Adrenal gland (tissue), 12 donors: Measurements from ENCODE around the gene BATF. TPM values are rescaled to one million over a fixed set of nuclear protein-coding genes. Genes with fewer than 3 reads are reported as not detected.
A peak's percentile ranks its signal among the peaks of the same experiment; 100 is the strongest.

Experiments used
- DNase-seq, 7 donors: peaks; one replicate each; pipeline ENCODE4 v3.0.0-alpha.2; 2019 to 2020
- H3K27ac ChIP-seq, 5 donors: fragments of 200-600 bp; sonication (generic) in 4 of 5; 1 replicate in 3 of 5; 2 replicates in 2 of 5; pipeline versions ENCODE4 v1.5.1 to v1.8.0; 2016 to 2020; ENCODE audit warnings: mild to moderate bottlenecking in 1 of 5
- H3K27me3 ChIP-seq: fragments of 200-600 bp; 2 replicates; pipeline ENCODE4 v1.8.0; 2021
- H3K36me3 ChIP-seq, 2 donors: fragments of 200-600 bp; replicated peaks in 1 of 2; 1 replicate in 1 of 2; 2 replicates in 1 of 2; pipeline versions ENCODE4 v1.5.1 to v1.8.0; 2018 to 2022
- H3K4me1 ChIP-seq, 2 donors: fragments of 200-600 bp; replicated peaks in 1 of 2; 1 replicate in 1 of 2; 2 replicates in 1 of 2; pipeline versions ENCODE4 v1.5.1 to v1.8.0; 2018 to 2021
- H3K4me3 ChIP-seq, 4 donors: fragments of 200-600 bp; sonication (generic) in 3 of 4; one replicate each; pipeline ENCODE4 v1.5.1; 2016 to 2018
- H3K9me3 ChIP-seq, 3 donors: fragments of 200-600 bp; sonication (generic) in 1 of 3; replicated peaks in 1 of 3; 1 replicate in 2 of 3; 2 replicates in 1 of 3; pipeline versions ENCODE4 v1.5.1 to v1.8.0; 2016 to 2021
- POLR2A ChIP-seq, 2 donors: fragments of 450-650 bp; IDR thresholded peaks; one replicate each; pipeline ENCODE4 v1.6.1; 2017; ENCODE audit warnings: antibody characterized with exemption in 2 of 2, mild to moderate bottlenecking in 2 of 2, moderate library complexity in 1 of 2
- WGBS, 4 donors: extraction: QIAGEN DNeasy Blood & Tissue Kit in 2 of 4; methylation state at CpG; one replicate each; pipeline versions ENCODE4 v1.1.5 to v1.1.7; 2013 to 2017; 5-methylcytosine and 5-hydroxymethylcytosine counted together
- intact Hi-C, 2 donors: fragments of 100-400 bp; cut with DNase I; formaldehyde crosslinking; loops; one replicate each; pipeline versions ENCODE4 v1.14.1 to v1.15.0; 2022 to 2023
- polyA plus RNA-seq, 3 donors: library from polyadenylated mRNA; stranded (reverse); fragments of 200-250 nt in 2 of 3; fragments of 350-450 nt in 1 of 3; fragmentation: Illumina TruSeq in 1 of 3; extraction: RNeasy Lipid Tissue Mini Kit (QIAGEN cat#74804) in 1 of 3; gene quantifications; one replicate each; pipeline ENCODE4 v1.2.3, GENCODE V29; 2013 to 2014
- total RNA-seq, 9 donors: library from RNA; depleted of rRNA in 4 of 9; stranded (reverse); fragments of >200 nt in 4 of 9; fragments of 120-200 nt in 1 of 9; fragmentation: NEBNext Ultra II Directional in 1 of 9; extraction: Animal tissue kit (Norgen Biotek cat#: 25700) in 1 of 9; gene quantifications; one replicate each; pipeline versions ENCODE4 v1.1.0 to v1.2.4, GENCODE V29; 2013 to 2023
- TF ChIP-seq, protein P1 (sequence below), 6 experiments: fragments of 450-650 bp in 4 of 6; fragments of 200-600 bp in 2 of 6; sonication (generic) in 1 of 6; IDR thresholded peaks; 1 replicate in 5 of 6; 2 replicates in 1 of 6; pipeline versions ENCODE4 v1.5.1 to v1.8.0; 2016 to 2021; ENCODE audit warnings: antibody characterized with exemption in 6 of 6, mild to moderate bottlenecking in 2 of 6, moderate library complexity in 1 of 6
- donor health status: healthy with polysubstance abuse.
- donor health status: Bipolar disorder and iron deficiency.
- donor health status: DM: yes; HTN: yes; CAD: no.
- donor health status: DM: no; HTN: no; CAD: no.
- donor health status: DM: no; HTN: no; CAD: no.
- donor health status: DM: yes; HTN: yes; CAD: no.

The BATF gene
- total and polyA plus RNA-seq, 12 donors = 0.64 to 11.4 (median 2.8) TPM

DNA sequence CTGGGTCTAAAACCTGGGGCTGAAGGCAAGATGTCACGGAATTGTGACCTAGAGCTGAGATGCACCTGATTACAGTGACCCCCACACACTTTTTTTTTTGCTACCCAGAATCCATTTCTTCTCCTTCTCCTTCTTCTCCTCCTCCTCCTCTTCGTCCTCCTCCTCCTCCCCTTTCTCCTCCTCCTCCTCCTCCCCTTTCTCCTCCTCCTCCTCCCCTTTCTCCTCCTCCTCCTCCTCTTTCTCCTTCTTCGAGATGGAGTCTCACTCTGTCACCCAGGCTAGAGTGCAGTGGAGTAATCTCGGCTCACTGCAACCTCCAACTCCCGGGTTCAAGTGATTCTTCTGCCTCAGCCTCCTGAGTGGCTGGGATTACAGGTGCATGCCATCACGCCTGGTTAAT lies 36.8 kb downstream of the BATF start:
- DNase-seq = no peak
- Histone ChIP-seq H3K9me3 (no peaks in the 10 kb centered on the region), H3K4me3 (no peak overlapping the region), H3K27me3 (no peaks in the 10 kb centered on the region), H3K4me1 (peaks cover 0 to 13% of the 10 kb centered on the region in 2 donors), H3K27ac (no peak overlapping the region), H3K36me3 (no peaks in the 10 kb centered on the region)
- no peak for TF ChIP-seq POLR2A (IDR thresholded peaks at IDR 0.05)
- TF ChIP-seq, protein P1, sequence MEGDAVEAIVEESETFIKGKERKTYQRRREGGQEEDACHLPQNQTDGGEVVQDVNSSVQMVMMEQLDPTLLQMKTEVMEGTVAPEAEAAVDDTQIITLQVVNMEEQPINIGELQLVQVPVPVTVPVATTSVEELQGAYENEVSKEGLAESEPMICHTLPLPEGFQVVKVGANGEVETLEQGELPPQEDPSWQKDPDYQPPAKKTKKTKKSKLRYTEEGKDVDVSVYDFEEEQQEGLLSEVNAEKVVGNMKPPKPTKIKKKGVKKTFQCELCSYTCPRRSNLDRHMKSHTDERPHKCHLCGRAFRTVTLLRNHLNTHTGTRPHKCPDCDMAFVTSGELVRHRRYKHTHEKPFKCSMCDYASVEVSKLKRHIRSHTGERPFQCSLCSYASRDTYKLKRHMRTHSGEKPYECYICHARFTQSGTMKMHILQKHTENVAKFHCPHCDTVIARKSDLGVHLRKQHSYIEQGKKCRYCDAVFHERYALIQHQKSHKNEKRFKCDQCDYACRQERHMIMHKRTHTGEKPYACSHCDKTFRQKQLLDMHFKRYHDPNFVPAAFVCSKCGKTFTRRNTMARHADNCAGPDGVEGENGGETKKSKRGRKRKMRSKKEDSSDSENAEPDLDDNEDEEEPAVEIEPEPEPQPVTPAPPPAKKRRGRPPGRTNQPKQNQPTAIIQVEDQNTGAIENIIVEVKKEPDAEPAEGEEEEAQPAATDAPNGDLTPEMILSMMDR (IDR thresholded peaks at IDR 0.05) = no peak
- WGBS, 4 donors = 81 to 93% (median 92%) methylated on average over 6 of the region's 6 CpGs
- intact Hi-C loops = no loop called here

DNA sequence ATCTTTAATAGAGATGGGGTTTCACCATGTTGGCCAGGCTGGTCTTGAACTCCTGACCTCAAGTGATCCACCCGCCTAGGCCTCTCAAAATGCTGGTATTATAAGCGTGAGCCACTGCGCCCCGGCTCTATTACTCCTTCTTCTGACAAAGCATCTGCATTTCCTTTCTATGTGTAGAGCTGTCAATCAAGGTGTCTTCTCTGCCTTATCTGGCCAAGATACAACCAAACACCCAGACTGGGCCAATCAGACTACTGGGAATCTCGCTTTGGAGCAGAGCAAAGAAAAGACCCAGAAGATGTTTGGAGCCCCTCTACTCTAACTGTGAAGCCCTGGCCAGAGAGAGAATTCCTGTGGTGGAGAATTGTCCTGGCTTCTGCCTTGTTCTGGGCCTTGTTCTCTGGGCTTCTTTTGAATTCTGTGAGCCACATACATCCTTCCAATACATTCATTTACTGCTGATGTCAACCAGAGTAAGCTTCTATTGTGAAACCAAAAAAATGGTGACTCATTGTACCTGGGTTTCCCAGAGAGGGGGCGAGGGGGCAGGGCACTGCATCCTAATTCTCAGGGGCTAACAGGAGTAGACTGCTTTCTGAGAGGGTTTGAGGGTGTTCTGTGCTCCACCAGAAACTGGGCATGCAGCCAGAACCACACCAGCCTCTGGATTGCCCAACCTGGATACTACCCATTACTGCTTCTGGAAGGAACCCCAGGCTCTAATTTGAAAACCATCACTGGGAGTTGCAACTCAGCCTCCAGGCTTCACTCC lies 37.4 kb downstream of the BATF start:
- Histone ChIP-seq H3K27me3 (no peaks in the 10 kb centered on the region), H3K4me1 (peaks cover 0 to 13% of the 10 kb centered on the region in 2 donors), H3K27ac (no peak overlapping the region), H3K36me3 (no peaks in the 10 kb centered on the region), H3K4me3 (no peak overlapping the region), H3K9me3 (no peaks in the 10 kb centered on the region)
- intact Hi-C loops = no loop called here
- WGBS, 4 donors = 87 to 93% (median 90%) methylated on average over 6 of the region's 6 CpGs
- peak in 6 of 7 donors; percentile 35 to 73 (median 51) for DNase-seq
- TF ChIP-seq, protein P1 (IDR thresholded peaks at IDR 0.05) = no peak
- no peak for TF ChIP-seq POLR2A (IDR thresholded peaks at IDR 0.05)

DNA sequence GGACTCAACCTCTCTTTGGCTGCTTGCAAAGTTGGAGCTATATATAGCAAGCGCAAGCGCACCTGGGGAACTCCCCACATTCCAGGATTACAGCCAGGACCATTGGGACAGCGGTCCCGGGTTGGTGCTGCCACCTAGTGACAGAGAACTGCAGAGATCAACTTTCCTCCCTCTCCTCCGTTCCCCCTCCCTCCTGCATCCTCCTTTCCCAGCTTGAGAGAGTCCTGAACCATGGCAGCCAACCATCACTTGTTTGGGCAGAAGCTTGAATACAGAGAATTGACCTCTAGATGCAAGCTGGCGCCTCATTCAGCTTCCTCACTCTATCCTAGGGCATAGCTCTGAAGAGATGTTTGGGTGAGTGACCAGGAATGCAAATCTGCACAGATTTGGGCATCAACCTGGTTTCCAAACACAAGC lies 38.8 kb downstream of the BATF start:
- Histone ChIP-seq H3K27me3 (no peaks in the 10 kb centered on the region), H3K4me3 (no peak overlapping the region), H3K27ac (no peak overlapping the region), H3K4me1 (peaks cover 0 to 13% of the 10 kb centered on the region in 2 donors), H3K36me3 (no peaks in the 10 kb centered on the region), H3K9me3 (no peaks in the 10 kb centered on the region)
- WGBS, 4 donors = 2 to 6% (median 5%) methylated on average over 3 to 6 of the region's 6 CpGs
- intact Hi-C loops = no loop called here
- DNase-seq = peak; percentile 82 to 92 (median 86)
- no peak for TF ChIP-seq POLR2A (IDR thresholded peaks at IDR 0.05)
- TF ChIP-seq, protein P1 (IDR thresholded peaks at IDR 0.05) = peak; percentile 77 to 91 (median 84)

DNA sequence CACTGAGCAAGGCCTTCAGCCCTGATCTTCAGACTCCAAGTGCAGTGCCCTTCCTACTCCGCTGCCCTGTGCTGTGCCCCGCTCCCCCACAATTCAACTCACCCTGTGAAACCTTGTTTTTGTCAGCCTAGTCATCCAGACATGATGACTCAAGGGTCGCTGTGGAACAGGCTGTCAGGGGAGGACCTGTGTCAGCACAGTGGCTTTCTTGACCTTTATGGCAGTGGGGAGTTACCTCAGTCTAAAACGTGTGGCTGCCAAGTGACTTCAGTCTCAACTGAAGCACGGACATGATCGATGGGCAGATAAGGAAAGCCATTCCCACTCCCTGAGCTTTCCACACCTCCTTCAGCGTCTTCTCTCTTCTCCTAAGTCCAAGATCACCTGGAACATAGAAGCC lies 39.8 kb downstream of the BATF start:
- Histone ChIP-seq H3K27ac (no peak overlapping the region), H3K27me3 (no peaks in the 10 kb centered on the region), H3K36me3 (no peaks in the 10 kb centered on the region), H3K4me3 (no peak overlapping the region), H3K9me3 (no peaks in the 10 kb centered on the region), H3K4me1 (peaks cover 0 to 13% of the 10 kb centered on the region in 2 donors)
- intact Hi-C loops = no loop called here
- TF ChIP-seq POLR2A (IDR thresholded peaks at IDR 0.05) = no peak
- TF ChIP-seq, protein P1 (IDR thresholded peaks at IDR 0.05) = no peak
- peak in 4 of 7 donors; percentile 44 to 65 (median 55) for DNase-seq
- WGBS, 4 donors = 36 to 44% (median 41%) methylated on average over 4 to 7 of the region's 7 CpGs
